Astrocyte of the spinal cord (primary cell): ENCODE results near the gene GJD2.

Source experiments
- DNase-seq: peaks from one replicate; pipeline ENCODE4 v3.0.0; 2011; ENCODE audit warnings: low read depth, low spot score
- H3K4me3 ChIP-seq: 2 replicates; pipeline ENCODE4 v1.5.1; 2011; ENCODE audit warnings: low read depth, mild to moderate bottlenecking, low read length, moderate library complexity
- in situ Hi-C: cut with HindIII; loops from 2 replicates; pipeline ENCODE4 v1.10.0; 2017; ENCODE audit warnings: low sequenced_read_pairs
- TF ChIP-seq, protein P1 (sequence below): IDR thresholded peaks from 2 replicates; pipeline ENCODE4 v1.5.1; 2012; ENCODE audit warnings: low read depth, mild to moderate bottlenecking, low read length, inconsistent platforms

The GJD2 gene

DNA sequence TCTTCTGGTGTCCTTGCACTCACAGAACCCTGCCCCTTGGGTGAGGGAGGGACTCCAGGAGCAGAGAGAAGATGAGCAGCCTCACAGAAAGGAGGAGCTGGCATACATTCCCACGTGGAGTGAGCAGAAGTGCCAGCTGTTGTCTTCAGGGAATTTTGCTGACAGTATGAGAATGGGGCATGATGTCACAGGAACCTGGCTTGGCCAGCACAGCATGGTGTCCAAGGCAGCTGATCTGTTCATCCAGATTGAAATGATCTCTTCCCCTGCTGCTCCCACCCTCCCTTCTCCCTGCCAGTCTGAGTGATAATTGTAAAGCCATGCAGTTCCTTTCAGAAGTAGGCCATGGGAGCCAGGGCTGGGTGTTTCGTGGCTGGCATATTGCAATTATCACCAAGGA is 53.3 kb downstream of the GJD2 start:
- DNase-seq = no peak
- TF ChIP-seq, protein P1, sequence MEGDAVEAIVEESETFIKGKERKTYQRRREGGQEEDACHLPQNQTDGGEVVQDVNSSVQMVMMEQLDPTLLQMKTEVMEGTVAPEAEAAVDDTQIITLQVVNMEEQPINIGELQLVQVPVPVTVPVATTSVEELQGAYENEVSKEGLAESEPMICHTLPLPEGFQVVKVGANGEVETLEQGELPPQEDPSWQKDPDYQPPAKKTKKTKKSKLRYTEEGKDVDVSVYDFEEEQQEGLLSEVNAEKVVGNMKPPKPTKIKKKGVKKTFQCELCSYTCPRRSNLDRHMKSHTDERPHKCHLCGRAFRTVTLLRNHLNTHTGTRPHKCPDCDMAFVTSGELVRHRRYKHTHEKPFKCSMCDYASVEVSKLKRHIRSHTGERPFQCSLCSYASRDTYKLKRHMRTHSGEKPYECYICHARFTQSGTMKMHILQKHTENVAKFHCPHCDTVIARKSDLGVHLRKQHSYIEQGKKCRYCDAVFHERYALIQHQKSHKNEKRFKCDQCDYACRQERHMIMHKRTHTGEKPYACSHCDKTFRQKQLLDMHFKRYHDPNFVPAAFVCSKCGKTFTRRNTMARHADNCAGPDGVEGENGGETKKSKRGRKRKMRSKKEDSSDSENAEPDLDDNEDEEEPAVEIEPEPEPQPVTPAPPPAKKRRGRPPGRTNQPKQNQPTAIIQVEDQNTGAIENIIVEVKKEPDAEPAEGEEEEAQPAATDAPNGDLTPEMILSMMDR = no peak
- in situ Hi-C loops = no loop called here

More for the DNA sequence above, 53.3 kb downstream of the GJD2 start:
- H3K4me3 ChIP-seq = no peak overlapping the region
